H1 (cell line): ENCODE results near the gene FRAT2. TPM values are rescaled to one million over a fixed set of nuclear protein-coding genes. Genes with fewer than 3 reads are reported as not detected.

Experiments used
- CTCF ChIA-PET: fragments of 300-600 bp; sonication (Branson Sonifier 250); formaldehyde crosslinking; loops from one replicate; lab custom pipeline; 2021; ENCODE audit not compliant: partially characterized antibody; lab: Charles Lee
- POLR2A ChIA-PET: fragments of 300-600 bp; sonication (Branson Sonifier 250); formaldehyde crosslinking; loops from one replicate; lab custom pipeline; 2021; ENCODE audit warnings: inconsistent platforms; ENCODE audit not compliant: partially characterized antibody; lab: Charles Lee
- DNase-seq, 2 experiments: peaks; one replicate each; pipeline versions ENCODE4 v3.0.0 to v3.0.0-alpha.2; 2010 to 2022; ENCODE audit warnings: low spot score in 2 of 2, low read depth in 1 of 2, mixed read lengths in 1 of 2
- FAIRE-seq: peaks from 2 replicates; lab custom pipeline; 2011; peaks lifted over from hg19 to GRCh38; lab: Jason Lieb, UNC
- H2AFZ ChIP-seq: 2 replicates; pipeline ENCODE4 v1.8.1; 2012; ENCODE audit warnings: low read length, inconsistent platforms
- H2AK5ac ChIP-seq: 2 replicates; pipeline ENCODE4 v1.6.1; 2013; ENCODE audit warnings: low read depth, low read length
- H2BK120ac ChIP-seq: replicated peaks from 2 replicates; pipeline ENCODE3; 2013; ENCODE audit warnings: low read depth, low read length, inconsistent platforms
- H2BK12ac ChIP-seq: 2 replicates; pipeline ENCODE4 v1.6.1; 2013; ENCODE audit warnings: low read depth, low read length
- H2BK15ac ChIP-seq: 2 replicates; pipeline ENCODE4 v1.6.1; 2013; ENCODE audit warnings: low read length
- H2BK20ac ChIP-seq: 2 replicates; pipeline ENCODE4 v1.6.1; 2013; ENCODE audit warnings: low read length
- H2BK5ac ChIP-seq: 2 replicates; pipeline ENCODE4 v1.6.1; 2013; ENCODE audit warnings: low read depth, low read length
- H3K14ac ChIP-seq: 2 replicates; pipeline ENCODE4 v1.6.1; 2013; ENCODE audit warnings: inconsistent platforms; ENCODE audit not compliant: insufficient read length
- H3K18ac ChIP-seq: 2 replicates; pipeline ENCODE4 v1.6.1; 2013; ENCODE audit warnings: low read length; ENCODE audit errors: extremely low read depth
- H3K23ac ChIP-seq: 2 replicates; pipeline ENCODE4 v1.6.1; 2013; ENCODE audit warnings: inconsistent platforms; ENCODE audit not compliant: insufficient read length
- H3K23me2 ChIP-seq: 2 replicates; pipeline ENCODE4 v1.6.1; 2013; ENCODE audit warnings: low read depth, low read length
- H3K27ac ChIP-seq: 2 replicates; pipeline ENCODE4 v1.6.1; 2011; ENCODE audit warnings: low read depth, low read length, inconsistent platforms
- H3K27me3 ChIP-seq, 4 experiments: replicated peaks in 1 of 4; 1 replicate in 1 of 4; 2 replicates in 3 of 4; pipeline versions ENCODE4 v1.6.1 to v1.8.1; 2011 to 2013; ENCODE audit warnings: low read length in 3 of 4, mild to moderate bottlenecking in 3 of 4, inconsistent platforms in 2 of 4, mixed read lengths in 2 of 4, moderate library complexity in 1 of 4; ENCODE audit not compliant: control insufficient read depth in 3 of 4, insufficient read depth in 3 of 4; ENCODE audit errors: extremely low read depth in 1 of 4
- H3K36me3 ChIP-seq, 4 experiments: 2 replicates each; pipeline versions ENCODE4 v1.6.1 to v1.8.1; 2011 to 2013; ENCODE audit warnings: mild to moderate bottlenecking in 4 of 4, low read length in 3 of 4, moderate library complexity in 2 of 4, control low read depth in 1 of 4, inconsistent platforms in 1 of 4; ENCODE audit not compliant: insufficient read depth in 4 of 4, control insufficient read depth in 2 of 4
- H3K4ac ChIP-seq: replicated peaks from 2 replicates; pipeline ENCODE3; 2013; ENCODE audit warnings: low read length, low read depth, mixed read lengths, inconsistent platforms; ENCODE audit not compliant: insufficient read length
- H3K4me1 ChIP-seq, 4 experiments: replicated peaks in 1 of 4; 1 replicate in 1 of 4; 2 replicates in 3 of 4; pipeline versions ENCODE4 v1.6.1 to v1.8.1; 2011 to 2013; ENCODE audit warnings: low read length in 3 of 4, inconsistent platforms in 2 of 4, mixed read lengths in 1 of 4; ENCODE audit not compliant: insufficient read depth in 4 of 4, control insufficient read depth in 3 of 4
- H3K4me2 ChIP-seq, 2 experiments: 2 replicates each; pipeline versions ENCODE4 v1.6.1 to v1.8.1; 2011 to 2013; ENCODE audit warnings: low read depth in 2 of 2, low read length in 2 of 2, control low read depth in 1 of 2, inconsistent platforms in 1 of 2, mild to moderate bottlenecking in 1 of 2; ENCODE audit not compliant: insufficient read depth in 1 of 2
- H3K4me3 ChIP-seq, 4 experiments: fragments of 200-600, 300-600 bp in 1 of 4; sonication (generic), shearing (Covaris generic), sonication (Bioruptor Twin) in 1 of 4; 2 replicates each; pipeline versions ENCODE4 v1.5.1 to v1.8.1; 2011 to 2016; ENCODE audit warnings: low read length in 4 of 4, low read depth in 3 of 4, control low read depth in 2 of 4, inconsistent platforms in 2 of 4, mild to moderate bottlenecking in 2 of 4, mixed read lengths in 1 of 4, moderate library complexity in 1 of 4; ENCODE audit not compliant: insufficient read depth in 2 of 4; ENCODE audit errors: extremely low read depth in 1 of 4
- H3K56ac ChIP-seq: replicated peaks from 2 replicates; pipeline ENCODE3; 2013; ENCODE audit warnings: low read depth, mild to moderate bottlenecking, mixed read lengths, low read length, inconsistent platforms; ENCODE audit not compliant: insufficient read length
- H3K79me1 ChIP-seq: 2 replicates; pipeline ENCODE4 v1.6.1; 2013; ENCODE audit warnings: low read depth, low read length, control low read depth
- H3K79me2 ChIP-seq, 2 experiments: 2 replicates each; pipeline versions ENCODE4 v1.6.1 to v1.8.1; 2012 to 2013; ENCODE audit warnings: low read length in 2 of 2, mild to moderate bottlenecking in 2 of 2, inconsistent platforms in 1 of 2; ENCODE audit not compliant: insufficient read depth in 2 of 2, control insufficient read depth in 1 of 2
- H3K9ac ChIP-seq, 4 experiments: replicated peaks in 1 of 4; 1 replicate in 1 of 4; 2 replicates in 3 of 4; pipeline versions ENCODE4 v1.6.1 to v1.8.1; 2011 to 2013; ENCODE audit warnings: low read depth in 3 of 4, low read length in 3 of 4, control low read depth in 2 of 4, mild to moderate bottlenecking in 2 of 4, moderate library complexity in 2 of 4, inconsistent platforms in 1 of 4; ENCODE audit errors: extremely low read depth in 1 of 4
- H3K9me3 ChIP-seq, 2 experiments: 2 replicates each; pipeline versions ENCODE4 v1.6.1 to v1.8.1; 2012 to 2013; ENCODE audit warnings: mild to moderate bottlenecking in 2 of 2, moderate library complexity in 2 of 2, control low read depth in 1 of 2, inconsistent platforms in 1 of 2, low read depth in 1 of 2, low read length in 1 of 2, mixed read lengths in 1 of 2; ENCODE audit not compliant: insufficient read depth in 2 of 2
- H4K20me1 ChIP-seq, 2 experiments: replicated peaks in 1 of 2; 2 replicates each; pipeline versions ENCODE3 to v1.8.1; 2011 to 2013; ENCODE audit warnings: inconsistent platforms in 2 of 2, low read length in 2 of 2, mild to moderate bottlenecking in 1 of 2; ENCODE audit not compliant: insufficient read depth in 2 of 2, control insufficient read depth in 1 of 2
- H4K5ac ChIP-seq: 2 replicates; pipeline ENCODE4 v1.6.1; 2013; ENCODE audit warnings: low read length, low read depth, mixed read lengths, inconsistent platforms; ENCODE audit not compliant: insufficient read length
- H4K8ac ChIP-seq: 2 replicates; pipeline ENCODE4 v1.8.0; 2013; ENCODE audit warnings: mild to moderate bottlenecking, moderate library complexity, low read length, inconsistent platforms; ENCODE audit not compliant: insufficient read depth; ENCODE audit errors: extremely low read depth
- H4K91ac ChIP-seq: replicated peaks from 2 replicates; pipeline ENCODE3; 2013; ENCODE audit warnings: low read length, mixed read lengths, inconsistent platforms; ENCODE audit not compliant: insufficient read length
- JUND ChIP-seq: IDR thresholded peaks from 2 replicates; pipeline ENCODE4 v1.6.1; 2011; ENCODE audit warnings: mild to moderate bottlenecking, improper control_type of control experiment, low read length
- KDM4A ChIP-seq: IDR thresholded peaks from one replicate; pipeline ENCODE4 v1.7.1; 2012; ENCODE audit warnings: low read depth, mild to moderate bottlenecking, moderate library complexity, low read length, inconsistent platforms; ENCODE audit not compliant: severe bottlenecking
- NANOG ChIP-seq: IDR thresholded peaks from 2 replicates; pipeline ENCODE4 v1.6.1; 2011; ENCODE audit warnings: low read length, low read depth, mild to moderate bottlenecking, inconsistent platforms; ENCODE audit not compliant: insufficient read depth, poor library complexity, severe bottlenecking
- POLR2A ChIP-seq, 2 experiments: IDR thresholded peaks; 1 replicate in 1 of 2; 2 replicates in 1 of 2; pipeline ENCODE4 v1.6.1; 2011; ENCODE audit warnings: low read depth in 2 of 2, low read length in 2 of 2, mild to moderate bottlenecking in 2 of 2; ENCODE audit errors: control extremely low read depth in 1 of 2
- RNF2 ChIP-seq: fragments of 200-900, 300-1000 bp; sonication (generic); IDR thresholded peaks from 2 replicates; pipeline ENCODE4 v1.7.1; 2016; ENCODE audit warnings: borderline replicate concordance, low read depth, mild to moderate bottlenecking, antibody characterized with exemption, low read length; ENCODE audit not compliant: poor library complexity, severe bottlenecking; ENCODE audit errors: missing control alignments
- SIRT6 ChIP-seq: IDR thresholded peaks from one replicate; pipeline ENCODE4 v1.7.1; 2012; ENCODE audit warnings: low read length, inconsistent platforms
- SRF ChIP-seq: IDR thresholded peaks from 2 replicates; pipeline ENCODE4 v1.6.1; 2011; ENCODE audit warnings: mild to moderate bottlenecking, low read depth, low read length, moderate library complexity
- whole genome bisulfite sequencing, 2 experiments: shearing (Covaris generic) in 1 of 2; methylation state at CpG; one replicate each; pipeline versions ENCODE4 v1.1.6 to v1.1.7; 2013 to 2015; ENCODE audit warnings: low lambda C conversion rate in 2 of 2, mixed read lengths in 2 of 2, inconsistent platforms in 1 of 2, low coverage in 1 of 2, missing lambda C conversion rate in 1 of 2; ENCODE audit not compliant: insufficient replicate concordance in 2 of 2, insufficient coverage in 1 of 2, insufficient read length in 1 of 2; ENCODE audit errors: extremely low coverage in 1 of 2, missing lambda C conversion rate in 1 of 2; 5-methylcytosine and 5-hydroxymethylcytosine counted together
- polyA plus RNA-seq, 7 experiments: library from polyadenylated mRNA; depleted of rRNA in 3 of 7; stranded (reverse) in 5 of 7; unstranded in 2 of 7; fragments of >200 nt in 5 of 7; fragments of 200-250 nt in 2 of 7; gene quantifications; 1 replicate in 5 of 7; 2 replicates in 1 of 7; 4 replicates in 1 of 7; pipeline versions ENCODE4 v1.2.1 to v1.2.3, GENCODE V29; 2011 to 2013; ENCODE audit warnings: missing spikeins in 2 of 7, mixed read lengths in 2 of 7
- total RNA-seq: library from RNA; stranded (reverse); fragmentation: NEBNext Ultra II Directional; extraction: Animal tissue kit (Norgen Biotek cat#: 25700); gene quantifications from 2 replicates; pipeline ENCODE4 v1.2.1, GENCODE V29; 2021
- TF ChIP-seq, protein P1 (sequence below), 3 experiments: IDR thresholded peaks; 1 replicate in 2 of 3; 2 replicates in 1 of 3; pipeline versions ENCODE4 v1.5.1 to v1.6.1; 2011; ENCODE audit warnings: low read length in 3 of 3, mild to moderate bottlenecking in 3 of 3, inconsistent platforms in 2 of 3, low read depth in 1 of 3, moderate library complexity in 1 of 3; ENCODE audit not compliant: insufficient read depth in 1 of 3; ENCODE audit errors: control extremely low read depth in 1 of 3
- TF ChIP-seq, protein P2 (sequence below): IDR thresholded peaks from 2 replicates; pipeline ENCODE4 v1.6.1; 2012; ENCODE audit warnings: inconsistent platforms

Gene FRAT2
- total and polyA plus RNA-seq, 2 of the 8 experiments (the other 6 are each of a cell fraction or from before 2014, with no cell fraction given): 47.4 to 83.0 TPM

DNA sequence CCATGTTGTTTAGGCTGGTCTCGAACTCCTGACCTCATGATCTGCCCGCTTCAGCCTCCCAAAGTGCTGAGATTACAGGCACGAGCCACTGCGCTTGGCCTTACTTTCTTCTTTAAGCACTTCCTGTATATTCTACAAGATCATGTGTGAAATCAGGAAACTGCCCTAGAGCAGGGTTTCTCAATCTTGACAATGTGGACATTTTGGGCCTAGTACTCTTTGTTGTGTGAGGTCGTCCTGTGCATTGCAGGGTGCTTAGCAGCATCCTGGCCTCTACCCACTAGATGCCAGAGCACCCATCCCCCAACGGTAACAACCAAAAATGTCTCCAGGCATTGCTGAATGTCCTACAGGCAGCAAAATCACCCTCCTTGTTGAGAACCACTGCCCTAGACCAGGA, 41.9 kb upstream of the FRAT2 start:
- no peak overlapping the region for H3K4me2 ChIP-seq
- H2BK12ac ChIP-seq: no peak overlapping the region
- H3K4me3 ChIP-seq: no peak overlapping the region
- no peaks in the 10 kb centered on the region for H3K79me2 ChIP-seq
- WGBS, 2 experiments: 86% methylated on average over 6 of the region's 6 CpGs; no CpG with 5 or more reads in 1 of the 2 experiments
- no peak overlapping the region for H3K9ac ChIP-seq
- H3K79me1 ChIP-seq: no peaks in the 10 kb centered on the region
- H3K56ac ChIP-seq: no peak overlapping the region
- H2AK5ac ChIP-seq: no peak overlapping the region
- H3K4ac ChIP-seq: no peak overlapping the region
- no peak overlapping the region for H4K5ac ChIP-seq
- H3K23ac ChIP-seq: no peak overlapping the region
- CTCF ChIA-PET: no interaction called here
- no peak for DNase-seq
- H2BK20ac ChIP-seq: no peak overlapping the region
- no peak overlapping the region for H3K14ac ChIP-seq
- no peak overlapping the region for H2BK15ac ChIP-seq
- no peak overlapping the region for H2BK120ac ChIP-seq
- H4K91ac ChIP-seq: no peak overlapping the region
- TF ChIP-seq KDM4A: no peak
- TF ChIP-seq NANOG: no peak
- TF ChIP-seq, protein P1, sequence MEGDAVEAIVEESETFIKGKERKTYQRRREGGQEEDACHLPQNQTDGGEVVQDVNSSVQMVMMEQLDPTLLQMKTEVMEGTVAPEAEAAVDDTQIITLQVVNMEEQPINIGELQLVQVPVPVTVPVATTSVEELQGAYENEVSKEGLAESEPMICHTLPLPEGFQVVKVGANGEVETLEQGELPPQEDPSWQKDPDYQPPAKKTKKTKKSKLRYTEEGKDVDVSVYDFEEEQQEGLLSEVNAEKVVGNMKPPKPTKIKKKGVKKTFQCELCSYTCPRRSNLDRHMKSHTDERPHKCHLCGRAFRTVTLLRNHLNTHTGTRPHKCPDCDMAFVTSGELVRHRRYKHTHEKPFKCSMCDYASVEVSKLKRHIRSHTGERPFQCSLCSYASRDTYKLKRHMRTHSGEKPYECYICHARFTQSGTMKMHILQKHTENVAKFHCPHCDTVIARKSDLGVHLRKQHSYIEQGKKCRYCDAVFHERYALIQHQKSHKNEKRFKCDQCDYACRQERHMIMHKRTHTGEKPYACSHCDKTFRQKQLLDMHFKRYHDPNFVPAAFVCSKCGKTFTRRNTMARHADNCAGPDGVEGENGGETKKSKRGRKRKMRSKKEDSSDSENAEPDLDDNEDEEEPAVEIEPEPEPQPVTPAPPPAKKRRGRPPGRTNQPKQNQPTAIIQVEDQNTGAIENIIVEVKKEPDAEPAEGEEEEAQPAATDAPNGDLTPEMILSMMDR (IDR thresholded peaks at IDR 0.05; ENCODE audit: control extremely low read depth in 1 of 3, insufficient read depth in 1 of 3, low read depth in 1 of 3, low read length in 3 of 3): no peak
- TF ChIP-seq, protein P2, sequence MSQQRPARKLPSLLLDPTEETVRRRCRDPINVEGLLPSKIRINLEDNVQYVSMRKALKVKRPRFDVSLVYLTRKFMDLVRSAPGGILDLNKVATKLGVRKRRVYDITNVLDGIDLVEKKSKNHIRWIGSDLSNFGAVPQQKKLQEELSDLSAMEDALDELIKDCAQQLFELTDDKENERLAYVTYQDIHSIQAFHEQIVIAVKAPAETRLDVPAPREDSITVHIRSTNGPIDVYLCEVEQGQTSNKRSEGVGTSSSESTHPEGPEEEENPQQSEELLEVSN: no peak
- no peak for TF ChIP-seq RNF2
- TF ChIP-seq POLR2A (IDR thresholded peaks at IDR 0.05; ENCODE audit: control extremely low read depth in 1 of 2, low read depth in 2 of 2, low read length in 2 of 2): no peak
- no peak for TF ChIP-seq JUND
- no peak for TF ChIP-seq SRF
- TF ChIP-seq SIRT6: no peak
- no peak overlapping the region for H3K27ac ChIP-seq
- no peak overlapping the region for H2BK5ac ChIP-seq
- peaks cover 0 to 9% of the 10 kb centered on the region in 2 experiments for H4K20me1 ChIP-seq
- no peaks in the 10 kb centered on the region for H3K23me2 ChIP-seq
- no peaks in the 10 kb centered on the region for H3K4me1 ChIP-seq
- no peak overlapping the region for H2AFZ ChIP-seq
- FAIRE-seq: no peak
- H3K36me3 ChIP-seq: peaks cover 16 to 64% (median 45%) of the 10 kb centered on the region in 4 experiments; a peak in 7 of 8 replicates
- no peak overlapping the region for H4K8ac ChIP-seq
- no peaks in the 10 kb centered on the region for H3K9me3 ChIP-seq
- POLR2A ChIA-PET: no interaction called here
- no peaks in the 10 kb centered on the region for H3K27me3 ChIP-seq
- H3K18ac ChIP-seq: no peak overlapping the region
